Measurements from ENCODE around the gene SYNE2. TPM values are rescaled to one million over a fixed set of nuclear protein-coding genes. Genes with fewer than 3 reads are reported as not detected.

Gene SYNE2
- total RNA-seq, 1 experiment from 2014 or later, result 71.1 TPM

DNA sequence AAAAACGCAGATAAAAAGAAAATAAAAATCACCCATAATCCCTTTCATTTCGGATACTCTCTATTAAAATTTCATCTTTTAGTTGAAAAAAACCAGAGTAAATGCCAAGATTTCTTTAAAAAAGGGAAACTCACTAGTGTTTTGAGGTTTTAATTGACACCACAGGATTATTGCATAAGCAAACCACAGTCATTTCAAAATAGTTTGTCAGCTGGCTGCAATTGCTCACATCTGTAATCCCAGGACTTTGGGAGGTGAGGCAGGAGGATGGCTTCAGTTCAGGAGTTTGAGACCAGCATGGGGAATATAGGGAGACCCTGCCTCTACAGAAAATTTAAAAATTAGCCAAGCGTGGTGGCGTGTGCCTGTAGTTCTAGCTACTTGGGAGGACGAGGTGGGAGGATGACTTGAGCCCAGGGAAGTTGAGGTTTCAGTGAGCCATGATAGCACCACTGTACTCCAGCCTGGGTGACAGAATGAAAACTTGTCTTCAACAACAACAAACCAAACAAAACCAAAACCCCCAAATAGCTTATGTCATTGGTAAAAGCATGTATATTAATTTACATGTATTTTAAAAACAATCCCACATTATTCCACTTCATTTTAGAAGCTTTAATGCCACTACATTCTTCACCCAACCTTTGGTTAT, 48.8 kb downstream of the SYNE2 start:
- POLR2A ChIA-PET, result no interaction called here

More for the DNA sequence above, 48.8 kb downstream of the SYNE2 start:
- Mint-ChIP-seq H3K27me3 (ENCODE audit: low read depth) (no peaks in the 10 kb centered on the region), H3K9me3 (peaks cover 16% of the 10 kb centered on the region), H3K36me3 (peaks cover 5% of the 10 kb centered on the region), H3K27ac (no peak overlapping the region), H3K4me1 (peaks cover 44% of the 10 kb centered on the region), H3K4me3 (no peak overlapping the region)
- TF ChIP-seq SOX15 (CRISPR knock-in tag; IDR thresholded peaks at IDR 0.05) (no peak), TP53 (CRISPR knock-in tag; IDR thresholded peaks at IDR 0.05) (no peak), ZNF121 (CRISPR knock-in tag; IDR thresholded peaks at IDR 0.05) (no peak), SP1 (CRISPR knock-in tag; conservative IDR thresholded peaks at IDR 0.05) (no peak), RELA (CRISPR knock-in tag; IDR thresholded peaks at IDR 0.05; ENCODE audit: borderline replicate concordance) (no peak), ESRRA (CRISPR knock-in tag; IDR thresholded peaks at IDR 0.05; ENCODE audit: borderline replicate concordance) (no peak), JUN (CRISPR knock-in tag; IDR thresholded peaks at IDR 0.05) (no peak), NFATC4 (CRISPR knock-in tag; IDR thresholded peaks at IDR 0.05) (no peak)
- TF ChIP-seq, protein P1, sequence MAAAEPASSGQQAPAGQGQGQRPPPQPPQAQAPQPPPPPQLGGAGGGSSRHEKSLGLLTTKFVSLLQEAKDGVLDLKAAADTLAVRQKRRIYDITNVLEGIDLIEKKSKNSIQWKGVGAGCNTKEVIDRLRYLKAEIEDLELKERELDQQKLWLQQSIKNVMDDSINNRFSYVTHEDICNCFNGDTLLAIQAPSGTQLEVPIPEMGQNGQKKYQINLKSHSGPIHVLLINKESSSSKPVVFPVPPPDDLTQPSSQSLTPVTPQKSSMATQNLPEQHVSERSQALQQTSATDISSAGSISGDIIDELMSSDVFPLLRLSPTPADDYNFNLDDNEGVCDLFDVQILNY (CRISPR knock-in tag; IDR thresholded peaks at IDR 0.05), result no peak
- TF ChIP-seq, protein P2, sequence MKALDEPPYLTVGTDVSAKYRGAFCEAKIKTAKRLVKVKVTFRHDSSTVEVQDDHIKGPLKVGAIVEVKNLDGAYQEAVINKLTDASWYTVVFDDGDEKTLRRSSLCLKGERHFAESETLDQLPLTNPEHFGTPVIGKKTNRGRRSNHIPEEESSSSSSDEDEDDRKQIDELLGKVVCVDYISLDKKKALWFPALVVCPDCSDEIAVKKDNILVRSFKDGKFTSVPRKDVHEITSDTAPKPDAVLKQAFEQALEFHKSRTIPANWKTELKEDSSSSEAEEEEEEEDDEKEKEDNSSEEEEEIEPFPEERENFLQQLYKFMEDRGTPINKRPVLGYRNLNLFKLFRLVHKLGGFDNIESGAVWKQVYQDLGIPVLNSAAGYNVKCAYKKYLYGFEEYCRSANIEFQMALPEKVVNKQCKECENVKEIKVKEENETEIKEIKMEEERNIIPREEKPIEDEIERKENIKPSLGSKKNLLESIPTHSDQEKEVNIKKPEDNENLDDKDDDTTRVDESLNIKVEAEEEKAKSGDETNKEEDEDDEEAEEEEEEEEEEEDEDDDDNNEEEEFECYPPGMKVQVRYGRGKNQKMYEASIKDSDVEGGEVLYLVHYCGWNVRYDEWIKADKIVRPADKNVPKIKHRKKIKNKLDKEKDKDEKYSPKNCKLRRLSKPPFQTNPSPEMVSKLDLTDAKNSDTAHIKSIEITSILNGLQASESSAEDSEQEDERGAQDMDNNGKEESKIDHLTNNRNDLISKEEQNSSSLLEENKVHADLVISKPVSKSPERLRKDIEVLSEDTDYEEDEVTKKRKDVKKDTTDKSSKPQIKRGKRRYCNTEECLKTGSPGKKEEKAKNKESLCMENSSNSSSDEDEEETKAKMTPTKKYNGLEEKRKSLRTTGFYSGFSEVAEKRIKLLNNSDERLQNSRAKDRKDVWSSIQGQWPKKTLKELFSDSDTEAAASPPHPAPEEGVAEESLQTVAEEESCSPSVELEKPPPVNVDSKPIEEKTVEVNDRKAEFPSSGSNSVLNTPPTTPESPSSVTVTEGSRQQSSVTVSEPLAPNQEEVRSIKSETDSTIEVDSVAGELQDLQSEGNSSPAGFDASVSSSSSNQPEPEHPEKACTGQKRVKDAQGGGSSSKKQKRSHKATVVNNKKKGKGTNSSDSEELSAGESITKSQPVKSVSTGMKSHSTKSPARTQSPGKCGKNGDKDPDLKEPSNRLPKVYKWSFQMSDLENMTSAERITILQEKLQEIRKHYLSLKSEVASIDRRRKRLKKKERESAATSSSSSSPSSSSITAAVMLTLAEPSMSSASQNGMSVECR (CRISPR knock-in tag; IDR thresholded peaks at IDR 0.05; ENCODE audit: borderline replicate concordance), result no peak
- TF ChIP-seq, protein P3, sequence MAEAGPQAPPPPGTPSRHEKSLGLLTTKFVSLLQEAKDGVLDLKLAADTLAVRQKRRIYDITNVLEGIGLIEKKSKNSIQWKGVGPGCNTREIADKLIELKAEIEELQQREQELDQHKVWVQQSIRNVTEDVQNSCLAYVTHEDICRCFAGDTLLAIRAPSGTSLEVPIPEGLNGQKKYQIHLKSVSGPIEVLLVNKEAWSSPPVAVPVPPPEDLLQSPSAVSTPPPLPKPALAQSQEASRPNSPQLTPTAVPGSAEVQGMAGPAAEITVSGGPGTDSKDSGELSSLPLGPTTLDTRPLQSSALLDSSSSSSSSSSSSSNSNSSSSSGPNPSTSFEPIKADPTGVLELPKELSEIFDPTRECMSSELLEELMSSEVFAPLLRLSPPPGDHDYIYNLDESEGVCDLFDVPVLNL (CRISPR knock-in tag; IDR thresholded peaks at IDR 0.05; ENCODE audit: borderline replicate concordance, low read depth), result no peak
- TF ChIP-seq, protein P4, sequence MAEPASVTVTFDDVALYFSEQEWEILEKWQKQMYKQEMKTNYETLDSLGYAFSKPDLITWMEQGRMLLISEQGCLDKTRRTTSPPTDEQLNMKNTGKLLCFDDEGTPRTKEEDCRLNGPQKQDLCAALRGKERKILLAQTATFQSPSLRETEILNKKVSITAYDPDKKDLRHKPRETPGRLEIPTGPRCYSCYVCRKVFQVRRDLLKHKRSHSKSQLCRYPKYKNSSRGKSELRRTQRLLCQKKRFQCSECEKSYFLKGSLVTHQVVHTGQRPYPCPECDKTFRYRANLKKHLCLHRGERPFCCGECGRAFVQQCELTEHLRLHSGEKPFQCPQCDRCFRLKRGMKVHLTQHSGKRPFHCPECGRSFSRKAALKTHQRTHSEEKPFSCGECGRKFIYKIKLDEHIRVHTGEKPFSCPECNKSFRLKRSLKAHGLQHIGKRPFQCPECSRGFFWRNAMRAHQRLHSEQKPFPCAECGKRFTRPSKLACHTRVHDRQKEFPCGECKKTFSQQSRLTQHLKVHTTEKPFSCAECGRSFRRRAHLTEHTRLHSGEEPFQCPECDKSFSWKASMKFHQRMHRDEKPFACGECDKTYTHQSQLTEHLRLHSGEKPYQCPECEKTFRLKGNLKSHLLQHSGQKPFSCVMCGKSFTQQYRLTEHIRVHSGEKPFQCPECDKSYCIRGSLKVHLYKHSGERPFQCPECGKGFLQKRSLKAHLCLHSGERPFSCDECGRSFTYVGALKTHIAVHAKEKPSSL (CRISPR knock-in tag; conservative IDR thresholded peaks at IDR 0.05), result no peak
- TF ChIP-seq, protein P5, sequence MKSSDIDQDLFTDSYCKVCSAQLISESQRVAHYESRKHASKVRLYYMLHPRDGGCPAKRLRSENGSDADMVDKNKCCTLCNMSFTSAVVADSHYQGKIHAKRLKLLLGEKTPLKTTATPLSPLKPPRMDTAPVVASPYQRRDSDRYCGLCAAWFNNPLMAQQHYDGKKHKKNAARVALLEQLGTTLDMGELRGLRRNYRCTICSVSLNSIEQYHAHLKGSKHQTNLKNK (CRISPR knock-in tag; IDR thresholded peaks at IDR 0.05), result no peak
- TF ChIP-seq, protein P6, sequence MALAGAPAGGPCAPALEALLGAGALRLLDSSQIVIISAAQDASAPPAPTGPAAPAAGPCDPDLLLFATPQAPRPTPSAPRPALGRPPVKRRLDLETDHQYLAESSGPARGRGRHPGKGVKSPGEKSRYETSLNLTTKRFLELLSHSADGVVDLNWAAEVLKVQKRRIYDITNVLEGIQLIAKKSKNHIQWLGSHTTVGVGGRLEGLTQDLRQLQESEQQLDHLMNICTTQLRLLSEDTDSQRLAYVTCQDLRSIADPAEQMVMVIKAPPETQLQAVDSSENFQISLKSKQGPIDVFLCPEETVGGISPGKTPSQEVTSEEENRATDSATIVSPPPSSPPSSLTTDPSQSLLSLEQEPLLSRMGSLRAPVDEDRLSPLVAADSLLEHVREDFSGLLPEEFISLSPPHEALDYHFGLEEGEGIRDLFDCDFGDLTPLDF (CRISPR knock-in tag; IDR thresholded peaks at IDR 0.05), result no peak
- TF ChIP-seq, protein P7, sequence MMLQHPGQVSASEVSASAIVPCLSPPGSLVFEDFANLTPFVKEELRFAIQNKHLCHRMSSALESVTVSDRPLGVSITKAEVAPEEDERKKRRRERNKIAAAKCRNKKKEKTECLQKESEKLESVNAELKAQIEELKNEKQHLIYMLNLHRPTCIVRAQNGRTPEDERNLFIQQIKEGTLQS (CRISPR knock-in tag; conservative IDR thresholded peaks at IDR 0.05), result no peak
- TF ChIP-seq, protein P8, sequence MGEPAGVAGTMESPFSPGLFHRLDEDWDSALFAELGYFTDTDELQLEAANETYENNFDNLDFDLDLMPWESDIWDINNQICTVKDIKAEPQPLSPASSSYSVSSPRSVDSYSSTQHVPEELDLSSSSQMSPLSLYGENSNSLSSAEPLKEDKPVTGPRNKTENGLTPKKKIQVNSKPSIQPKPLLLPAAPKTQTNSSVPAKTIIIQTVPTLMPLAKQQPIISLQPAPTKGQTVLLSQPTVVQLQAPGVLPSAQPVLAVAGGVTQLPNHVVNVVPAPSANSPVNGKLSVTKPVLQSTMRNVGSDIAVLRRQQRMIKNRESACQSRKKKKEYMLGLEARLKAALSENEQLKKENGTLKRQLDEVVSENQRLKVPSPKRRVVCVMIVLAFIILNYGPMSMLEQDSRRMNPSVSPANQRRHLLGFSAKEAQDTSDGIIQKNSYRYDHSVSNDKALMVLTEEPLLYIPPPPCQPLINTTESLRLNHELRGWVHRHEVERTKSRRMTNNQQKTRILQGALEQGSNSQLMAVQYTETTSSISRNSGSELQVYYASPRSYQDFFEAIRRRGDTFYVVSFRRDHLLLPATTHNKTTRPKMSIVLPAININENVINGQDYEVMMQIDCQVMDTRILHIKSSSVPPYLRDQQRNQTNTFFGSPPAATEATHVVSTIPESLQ (CRISPR knock-in tag; IDR thresholded peaks at IDR 0.05), result no peak
- ATAC-seq (no peak), DNase-seq (ENCODE audit: low spot score) (no peak)
- CTCF ChIA-PET, result interaction anchor here (0.7 to 0.9 kb wide), 2 partner anchors 60 to 76 kb away, joined by 3 read pairs; no protein-coding TSS in a partner anchor
